Activated T-helper 1 cell treated with anti-CD3 and anti-CD28 coated beads, Interleukin-2, amount 50 U/mL, for 16 hours (primary cell): ENCODE results near the gene MTA3.
A peak's percentile ranks its signal among the peaks of the same experiment; 100 is the strongest.
"Not testable (repeated sequence)": the region's sequence is repeated elsewhere in the genome, so short reads cannot be mapped to it uniquely, and the experiment has no call there.

Source experiments
- DNase-seq, 2 donors: peaks; one replicate each; pipeline ENCODE4 v3.0.0-alpha.2; 2020; ENCODE audit warnings: low read depth in 1 of 2, low spot score in 1 of 2

MTA3 gene

GRCh38 chr2:42568401-42569115 is at the start of gene MTA3:
TSS of gene MTA3 (plus strand) at chr2:42568632. CDS start at chr2:42568746, 114 bp downstream.
- peak; percentile 40 to 45 for DNase-seq

DNA sequence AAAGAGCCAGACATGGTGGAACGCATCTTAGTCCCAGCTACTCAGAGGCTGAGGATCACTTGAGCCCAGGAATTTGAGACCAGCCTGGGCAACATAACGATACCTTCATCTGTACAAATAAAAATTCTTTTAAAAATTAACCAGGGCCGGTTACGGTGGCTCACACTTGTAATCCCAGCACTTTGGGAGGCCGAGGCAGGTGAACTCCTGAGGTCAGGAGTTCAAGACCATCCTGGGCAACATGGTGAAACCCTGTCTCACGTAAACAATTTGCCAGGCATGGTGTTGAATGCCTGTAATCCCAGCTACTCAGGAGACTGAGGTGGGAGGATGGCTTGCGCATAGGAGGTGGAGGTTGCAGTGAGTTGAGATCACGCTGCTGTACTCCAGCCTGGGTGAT is 48.8 kb upstream of the MTA3 start:
- DNase-seq, result no peak

GRCh38 chr2:42522035-42522434 is 46.4 kb upstream of the MTA3 start:
- DNase-seq, result no peak

GRCh38 chr2:42523341-42523740 is 45.1 kb upstream of the MTA3 start:
- no peak for DNase-seq

- DNase-seq, result no peak
Measured at GRCh38 chr2:42532397-42532796, 36.0 kb upstream of the MTA3 start.

- DNase-seq, result no peak
Measured at GRCh38 chr2:42537493-42537892, 30.9 kb upstream of the MTA3 start.

- DNase-seq, result no peak
Measured at GRCh38 chr2:42542871-42543270, 25.6 kb upstream of the MTA3 start.

DNA sequence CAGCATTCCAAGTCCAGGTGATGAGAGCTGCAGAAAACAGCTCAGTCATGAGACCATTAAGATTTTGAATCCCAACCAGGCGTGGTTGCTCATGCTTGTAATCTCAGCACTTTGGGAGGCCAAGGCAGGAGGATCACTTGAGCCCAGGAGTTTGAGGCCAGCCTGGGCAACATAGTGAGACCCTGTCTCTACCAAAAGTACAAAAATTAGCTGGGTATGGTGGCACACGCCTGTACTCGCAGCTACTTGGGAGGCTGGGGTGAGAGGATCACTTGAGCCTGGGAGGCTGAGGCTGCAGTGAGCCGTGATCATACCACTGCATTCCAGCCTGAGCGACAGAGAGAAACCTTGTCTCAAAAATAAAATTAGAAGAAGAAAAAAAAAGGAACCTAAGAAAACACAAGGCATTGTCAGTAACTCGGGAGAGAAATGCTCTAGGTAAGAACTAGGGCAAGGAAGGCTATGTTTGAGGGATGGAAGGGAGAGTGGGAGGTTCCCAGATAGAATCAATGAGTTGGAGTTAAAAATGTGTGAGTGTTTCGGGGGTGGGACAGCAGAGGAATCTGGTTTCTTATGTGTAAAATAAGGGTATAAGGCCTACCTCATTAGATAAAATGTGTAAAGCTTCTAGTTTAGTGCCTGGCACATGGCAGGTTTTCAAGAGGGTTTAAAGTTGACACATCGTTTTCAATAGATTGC is 23.3 kb upstream of the MTA3 start:
- DNase-seq, result no peak

GRCh38 chr2:42545841-42546390 is 22.5 kb upstream of the MTA3 start:
- DNase-seq, result no peak

GRCh38 chr2:42547014-42547413 is 21.4 kb upstream of the MTA3 start:
- DNase-seq, result no peak

DNA sequence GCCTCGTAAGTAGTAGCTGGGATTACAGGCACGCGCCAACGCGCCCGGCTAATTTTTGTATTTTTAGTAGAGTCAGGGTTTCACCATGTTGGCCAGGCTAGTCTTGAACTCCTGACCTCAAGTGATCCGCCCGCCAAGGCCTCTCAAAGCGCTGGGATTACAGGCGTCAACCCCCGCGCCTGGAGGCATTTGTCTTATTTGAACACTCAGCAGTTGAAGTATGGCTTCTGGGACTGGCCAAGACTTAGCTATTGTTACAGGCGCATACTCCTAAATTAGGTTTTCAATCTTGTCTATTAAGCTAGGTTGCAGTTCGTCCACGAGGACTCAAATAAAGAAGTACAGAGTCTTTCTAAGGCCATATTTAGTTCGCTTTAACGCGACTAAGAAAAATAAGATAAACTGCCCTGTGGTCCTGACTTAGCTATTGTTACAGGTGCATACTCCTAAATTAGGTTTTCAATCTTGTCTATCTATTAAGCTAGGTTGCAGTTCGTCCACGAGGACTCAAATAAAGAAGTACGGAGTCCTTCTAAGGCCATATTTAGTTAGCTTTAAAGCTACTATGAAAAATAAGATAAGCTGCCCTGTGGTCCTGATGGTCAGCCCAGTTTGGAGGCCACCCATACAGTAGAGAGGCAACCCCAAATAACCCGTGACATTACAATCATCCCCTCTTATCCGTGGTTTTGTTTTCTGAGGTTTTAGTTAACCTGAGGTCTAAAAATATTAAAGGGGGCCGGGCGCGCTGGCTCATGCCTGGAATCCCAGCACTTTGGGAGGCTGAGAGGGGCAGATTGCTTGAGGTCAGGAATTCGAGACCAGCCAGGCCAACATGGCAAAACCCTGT is 20.8 kb upstream of the MTA3 start:
- no peak for DNase-seq

- DNase-seq, result no peak
Measured at GRCh38 chr2:42550870-42551269, 17.6 kb upstream of the MTA3 start.

GRCh38 chr2:42554392-42554791 is 14.0 kb upstream of the MTA3 start:
- no peak for DNase-seq

DNA sequence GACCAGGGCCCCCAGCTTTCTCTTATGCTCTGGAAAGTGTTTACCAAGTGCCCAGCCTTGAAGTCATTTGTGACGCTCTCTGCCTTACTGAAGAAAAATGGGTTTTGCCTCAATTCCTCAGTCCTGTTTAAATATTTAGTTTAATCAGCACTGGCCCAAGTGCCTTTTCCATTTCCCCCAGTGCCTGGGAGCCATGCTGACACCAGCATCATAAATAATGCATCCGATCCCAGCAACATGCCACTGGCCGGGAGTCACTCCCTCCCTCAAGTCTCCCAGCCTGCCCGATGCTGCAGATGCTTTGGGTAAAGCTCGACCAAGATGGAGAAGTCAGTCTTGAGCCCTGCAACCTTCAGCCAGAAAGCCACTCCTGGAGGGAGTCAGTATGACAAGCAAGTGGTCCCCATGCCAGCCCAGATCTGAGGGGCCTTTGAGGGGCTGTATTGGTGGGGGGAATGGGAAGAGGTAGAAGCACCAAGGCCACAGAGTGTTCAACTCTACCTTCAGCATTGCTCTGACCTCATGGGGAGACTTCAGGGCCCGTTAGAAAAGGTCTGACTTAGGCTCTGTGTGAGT is 12.0 kb upstream of the MTA3 start:
- DNase-seq, result no peak

DNA sequence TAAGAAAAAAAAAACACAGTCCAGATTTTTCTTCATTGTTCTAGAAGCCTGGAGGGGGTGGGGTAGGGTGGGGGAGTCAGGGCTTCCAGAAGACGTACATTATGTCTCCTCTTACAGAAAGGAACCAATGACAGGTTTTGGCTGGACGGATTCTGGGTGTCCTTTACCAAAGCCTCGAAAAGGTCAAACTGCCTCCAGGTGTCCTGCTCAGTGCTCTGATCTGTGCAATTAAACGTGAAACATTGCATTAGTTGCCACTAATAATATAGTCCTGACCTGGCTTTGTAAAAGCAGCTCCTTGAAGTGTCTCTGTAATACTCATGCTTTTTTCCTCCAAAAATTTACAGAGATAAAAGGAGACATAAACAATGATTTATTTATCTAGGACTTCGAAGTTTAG is 11.1 kb upstream of the MTA3 start:
- no peak for DNase-seq

GRCh38 chr2:42558827-42559226 is 9.6 kb upstream of the MTA3 start:
- DNase-seq, result no peak

DNA sequence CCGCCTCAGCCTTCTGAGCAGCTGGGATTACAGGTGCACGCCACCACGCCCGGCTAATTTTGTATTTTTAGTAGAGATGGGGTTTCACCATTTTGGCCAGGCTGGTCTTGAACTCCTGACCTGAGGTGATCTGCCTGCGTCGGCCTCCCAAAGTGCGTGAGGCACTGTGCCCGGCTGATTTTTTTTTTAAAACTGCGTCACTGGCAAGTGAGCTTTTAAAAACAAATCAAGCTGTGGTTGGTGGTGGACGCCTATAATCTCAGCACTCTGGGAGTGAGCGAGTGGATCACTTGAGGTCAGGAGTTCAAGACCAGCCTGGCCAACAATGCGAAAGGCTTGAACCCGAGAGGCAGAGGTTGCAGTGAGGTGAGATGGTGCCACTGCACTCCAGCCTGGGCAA is 8.3 kb upstream of the MTA3 start:
- not testable (repeated sequence) for DNase-seq

- DNase-seq, result no peak
Measured at GRCh38 chr2:42560899-42561298, 7.5 kb upstream of the MTA3 start.

- DNase-seq, result no peak
Measured at GRCh38 chr2:42562474-42563144, 5.8 kb upstream of the MTA3 start.

GRCh38 chr2:42566025-42566424 is 2.4 kb upstream of the MTA3 start:
- DNase-seq, result no peak

GRCh38 chr2:42566837-42567321 is 1.6 kb upstream of the MTA3 start:
- no peak for DNase-seq
